ENCODE measurements around the gene EME2.

The EME2 gene

DNA sequence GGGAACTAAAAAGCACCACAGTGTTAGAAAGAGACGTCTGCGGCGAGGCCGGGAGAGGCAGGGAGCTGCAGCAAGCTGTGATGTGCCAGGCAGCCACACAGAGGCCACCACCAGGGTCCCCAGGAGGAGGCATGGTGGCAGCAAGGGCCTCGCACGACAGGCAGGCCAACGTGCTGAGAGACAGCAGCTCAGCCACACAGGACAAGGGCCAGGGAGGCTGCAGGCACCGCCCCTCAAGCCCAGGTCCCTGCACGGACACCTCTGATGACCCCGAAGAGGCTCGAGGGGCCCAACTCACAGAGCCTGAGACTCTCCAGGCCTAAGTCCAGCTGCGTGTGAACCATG is 48.3 kb downstream of the EME2 start:
- no peak for DNase-seq

- DNase-seq = no peak
Measured at GRCh38 chr16:1821861-1822611, 49.4 kb downstream of the EME2 start.

DNA sequence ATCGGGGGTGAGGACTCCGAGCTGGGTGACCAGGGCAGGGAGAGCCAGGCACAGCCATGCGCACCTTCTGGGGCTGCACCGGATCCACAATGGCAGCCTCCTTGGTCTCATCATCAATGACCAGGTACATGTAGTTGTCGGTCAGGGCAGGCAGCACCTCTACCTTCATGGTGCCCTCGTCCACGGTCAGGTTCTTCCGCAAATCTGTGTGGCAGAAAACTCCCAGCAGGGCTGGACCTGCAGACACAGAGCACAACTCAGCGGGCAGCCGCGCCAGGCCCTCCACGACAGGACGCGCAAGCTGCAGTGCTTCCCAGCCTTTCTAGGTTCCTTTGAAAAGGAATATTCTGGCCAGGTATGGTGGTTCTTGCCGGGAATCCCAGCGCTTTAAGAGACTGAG is 50.2 kb downstream of the EME2 start:
- no peak for DNase-seq

- no peak for DNase-seq
Measured at GRCh38 chr16:1823821-1824220, 51.2 kb downstream of the EME2 start.

- no peak for DNase-seq
Measured at GRCh38 chr16:1825381-1825863, 52.8 kb downstream of the EME2 start.
